Neuronal stem cell (in vitro differentiated cells): Measurements from ENCODE around the gene NRDE2.
"Not testable (repeated sequence)": the region's sequence is repeated elsewhere in the genome, so short reads cannot be mapped to it uniquely, and the experiment has no call there.

ENCODE experiments used
- DNase-seq: peaks from one replicate; pipeline ENCODE4 v3.0.0-alpha.2; 2013; ENCODE audit warnings: low spot score
- H2AFZ ChIP-seq: one replicate; pipeline ENCODE4 v1.6.1; 2013; ENCODE audit warnings: mild to moderate bottlenecking, low read length, inconsistent platforms
- H2AK5ac ChIP-seq: 2 replicates; pipeline ENCODE4 v1.6.1; 2013; ENCODE audit warnings: low read depth, mild to moderate bottlenecking, inconsistent platforms, low read length, moderate library complexity, mixed read lengths
- H2BK120ac ChIP-seq: 2 replicates; pipeline ENCODE4 v1.6.1; 2013; ENCODE audit warnings: low read depth, mild to moderate bottlenecking, inconsistent platforms, low read length, moderate library complexity, mixed read lengths
- H2BK12ac ChIP-seq: one replicate; pipeline ENCODE4 v1.6.1; 2013; ENCODE audit warnings: low read length, inconsistent platforms
- H2BK15ac ChIP-seq: 2 replicates; pipeline ENCODE4 v1.6.1; 2013; ENCODE audit warnings: mild to moderate bottlenecking, low read length, inconsistent platforms, mixed read lengths
- H2BK5ac ChIP-seq: one replicate; pipeline ENCODE4 v1.6.1; 2013; ENCODE audit warnings: inconsistent platforms, mild to moderate bottlenecking, low read length, moderate library complexity
- H3K14ac ChIP-seq: one replicate; pipeline ENCODE4 v1.6.1; 2013; ENCODE audit warnings: low read length, inconsistent platforms
- H3K18ac ChIP-seq: 2 replicates; pipeline ENCODE4 v1.6.1; 2013; ENCODE audit warnings: low read length, inconsistent platforms
- H3K23ac ChIP-seq: 2 replicates; pipeline ENCODE4 v1.6.1; 2013; ENCODE audit warnings: low read depth, mild to moderate bottlenecking, mixed read lengths, low read length, inconsistent platforms; ENCODE audit not compliant: poor library complexity
- H3K27ac ChIP-seq: replicated peaks from 3 replicates; pipeline ENCODE4 v1.5.1; 2013; ENCODE audit warnings: low read length, inconsistent platforms
- H3K27me3 ChIP-seq, 3 experiments: 2 replicates each; pipeline ENCODE4 v1.6.1; 2013; ENCODE audit warnings: low read length in 3 of 3, mild to moderate bottlenecking in 2 of 3, inconsistent platforms in 1 of 3, low read depth in 1 of 3, mixed read lengths in 1 of 3, moderate library complexity in 1 of 3; ENCODE audit not compliant: control insufficient read depth in 3 of 3, insufficient read depth in 3 of 3
- H3K36me3 ChIP-seq, 2 donors: replicated peaks in 1 of 2; 2 replicates each; pipeline ENCODE4 v1.6.1; 2013; ENCODE audit warnings: low read length in 2 of 2; ENCODE audit not compliant: control insufficient read depth in 2 of 2, insufficient read depth in 2 of 2
- H3K4ac ChIP-seq: 2 replicates; pipeline ENCODE4 v1.6.1; 2013; ENCODE audit warnings: inconsistent platforms, mild to moderate bottlenecking, low read length, moderate library complexity
- H3K4me1 ChIP-seq, 2 donors: 1 replicate in 1 of 2; 2 replicates in 1 of 2; pipeline ENCODE4 v1.6.1; 2013; ENCODE audit warnings: low read length in 2 of 2, low read depth in 1 of 2; ENCODE audit not compliant: control insufficient read depth in 2 of 2, insufficient read depth in 1 of 2
- H3K4me2 ChIP-seq: one replicate; pipeline ENCODE4 v1.6.1; 2013; ENCODE audit warnings: mild to moderate bottlenecking, low read length, inconsistent platforms; ENCODE audit not compliant: insufficient read depth, poor library complexity, severe bottlenecking
- H3K4me3 ChIP-seq, 2 donors: 2 replicates each; pipeline ENCODE4 v1.5.1; 2013; ENCODE audit warnings: low read length in 2 of 2, mild to moderate bottlenecking in 2 of 2, inconsistent platforms in 1 of 2, moderate library complexity in 1 of 2
- H3K79me1 ChIP-seq: one replicate; pipeline ENCODE4 v1.6.1; 2013; ENCODE audit warnings: low read depth, mild to moderate bottlenecking, inconsistent platforms, low read length, moderate library complexity
- H3K9ac ChIP-seq: one replicate; pipeline ENCODE4 v1.6.1; 2013; ENCODE audit warnings: mild to moderate bottlenecking, low read depth, low read length, inconsistent platforms; ENCODE audit not compliant: poor library complexity
- H3K9me3 ChIP-seq, 2 donors: replicated peaks in 1 of 2; 2 replicates each; pipeline versions ENCODE3 to v1.6.1; 2013; ENCODE audit warnings: low read length in 2 of 2, mild to moderate bottlenecking in 2 of 2, inconsistent platforms in 1 of 2, low read depth in 1 of 2, mixed read lengths in 1 of 2, moderate library complexity in 1 of 2; ENCODE audit not compliant: control insufficient read depth in 2 of 2, insufficient read depth in 1 of 2
- H4K8ac ChIP-seq: one replicate; pipeline ENCODE4 v1.6.1; 2013; ENCODE audit warnings: low read depth, mild to moderate bottlenecking, inconsistent platforms, low read length, moderate library complexity
- H4K91ac ChIP-seq: one replicate; pipeline ENCODE4 v1.6.1; 2013; ENCODE audit warnings: low read length, low read depth, mild to moderate bottlenecking, inconsistent platforms; ENCODE audit not compliant: poor library complexity
- WGBS, 2 donors: extraction: QIAGEN DNeasy Blood & Tissue Kit; methylation state at CpG; one replicate each; pipeline ENCODE4 v1.1.7; 2013; ENCODE audit warnings: missing lambda C conversion rate in 2 of 2, mixed read lengths in 1 of 2; ENCODE audit not compliant: insufficient read length in 2 of 2, insufficient replicate concordance in 1 of 2; ENCODE audit errors: extremely low coverage in 2 of 2; 5-methylcytosine and 5-hydroxymethylcytosine counted together

NRDE2 gene

GRCh38 chr14:90229942-90230341 lies 101.8 kb downstream of the NRDE2 start:
- not testable (repeated sequence) for H2BK12ac ChIP-seq, H4K8ac ChIP-seq, H2AK5ac ChIP-seq, H3K9me3 ChIP-seq, H3K4ac ChIP-seq, H3K79me1 ChIP-seq, H3K4me2 ChIP-seq, H2AFZ ChIP-seq, H3K4me3 ChIP-seq, H3K23ac ChIP-seq, H4K91ac ChIP-seq, H3K14ac ChIP-seq, H3K36me3 ChIP-seq, H2BK15ac ChIP-seq, DNase-seq, H3K27me3 ChIP-seq, H3K18ac ChIP-seq, H3K9ac ChIP-seq, H2BK120ac ChIP-seq, H2BK5ac ChIP-seq, H3K27ac ChIP-seq, H3K4me1 ChIP-seq
- no CpG with 5 or more reads among the region's 1 CpG for WGBS, 2 donors

- Histone ChIP-seq H3K27ac (no peak overlapping the region), H3K79me1 (no peaks in the 10 kb centered on the region), H3K23ac (no peak overlapping the region), H3K36me3 (no peaks in the 10 kb centered on the region), H4K91ac (no peak overlapping the region), H3K4me1 (no peaks in the 10 kb centered on the region), H4K8ac (no peak overlapping the region), H3K4ac (no peak overlapping the region), H3K18ac (no peak overlapping the region), H2BK12ac (no peak overlapping the region), H3K27me3 (peaks cover 0 to 3% (median 0%) of the 10 kb centered on the region in 3 experiments), H2AK5ac (no peak overlapping the region), H2BK15ac (no peak overlapping the region), H3K4me3 (no peak overlapping the region), H2BK5ac (no peak overlapping the region), H3K9ac (no peak overlapping the region), H2AFZ (no peak overlapping the region), H3K4me2 (no peak overlapping the region), H3K9me3 (no peaks in the 10 kb centered on the region), H3K14ac (no peak overlapping the region), H2BK120ac (no peak overlapping the region)
- no CpG with 5 or more reads among the region's 4 CpGs for WGBS, 2 donors
- no peak for DNase-seq
Measured at GRCh38 chr14:90228478-90228877, 103.3 kb downstream of the NRDE2 start.
